Measurements from ENCODE around the gene FASN.

FASN gene

GRCh38 chr17:82101301-82101715, 3.3 kb upstream of the FASN start:
- DNase-seq (ENCODE audit: low read depth): no peak

GRCh38 chr17:82100502-82101298, 2.7 kb upstream of the FASN start:
- DNase-seq (ENCODE audit: low read depth): no peak

GRCh38 chr17:82098939-82099763, 1.1 kb upstream of the FASN start:
- DNase-seq (ENCODE audit: low read depth): no peak

- DNase-seq (ENCODE audit: low read depth): no peak
Measured at GRCh38 chr17:82097919-82098168, 192 bp downstream of the FASN start.

- peak; percentile 23 for DNase-seq (ENCODE audit: low read depth)
Measured at GRCh38 chr17:82097184-82097918, 685 bp downstream of the FASN start.

GRCh38 chr17:82096709-82097183, 1.3 kb downstream of the FASN start:
- DNase-seq (ENCODE audit: low read depth): no peak

- DNase-seq (ENCODE audit: low read depth): no peak
Measured at GRCh38 chr17:82095777-82096708, 2.0 kb downstream of the FASN start.

- no peak for DNase-seq (ENCODE audit: low read depth)
Measured at GRCh38 chr17:82094931-82095776, 2.9 kb downstream of the FASN start.

GRCh38 chr17:82092995-82093751, 4.9 kb downstream of the FASN start:
- DNase-seq (ENCODE audit: low read depth): no peak

- DNase-seq (ENCODE audit: low read depth): no peak
Measured at GRCh38 chr17:82092628-82092994, 5.4 kb downstream of the FASN start.

GRCh38 chr17:82092094-82092586, 5.9 kb downstream of the FASN start:
- no peak for DNase-seq (ENCODE audit: low read depth)

- DNase-seq (ENCODE audit: low read depth): no peak
Measured at GRCh38 chr17:82091264-82092066, 6.6 kb downstream of the FASN start.

- DNase-seq (ENCODE audit: low read depth): no peak
Measured at GRCh38 chr17:82090549-82091263, 7.3 kb downstream of the FASN start.

GRCh38 chr17:82089723-82090548, 8.1 kb downstream of the FASN start:
- no peak for DNase-seq (ENCODE audit: low read depth)

- no peak for DNase-seq (ENCODE audit: low read depth)
Measured at GRCh38 chr17:82088838-82089722, 9.0 kb downstream of the FASN start.

All from stimulated activated CD8-positive, alpha-beta memory T cell treated with anti-CD3 and anti-CD28 coated beads, Interleukin-12 subunit alpha, Interleukin-12 subunit beta, amount 100 ng/mL, for 4 hours (primary cell).